HG03103 (cell line): ENCODE data around the gene ERGIC1.
A peak's percentile ranks its signal among the peaks of the same experiment; 100 is the strongest.
"Not testable (repeated sequence)": the region's sequence is repeated elsewhere in the genome, so short reads cannot be mapped to it uniquely, and the experiment has no call there.

Source experiments
- ATAC-seq: cut with Tn5 transposase; IDR thresholded peaks from one replicate; pipeline ENCODE4 v1.9.1; 2021; ENCODE audit warnings: low read depth; ENCODE audit not compliant: unreplicated experiment

The ERGIC1 gene

GRCh38 chr5:172833686-172834414 lies at the start of gene ERGIC1:
TSS of gene ERGIC1 (plus strand) at chr5:172834251. CDS start at chr5:172834414, 163 bp downstream.
- peak; percentile 70 for ATAC-seq

- ATAC-seq = no peak
Observed at GRCh38 chr5:172785429-172786088, 48.5 kb upstream of the ERGIC1 start.

- no peak for ATAC-seq
Observed at GRCh38 chr5:172786736-172787462, 47.2 kb upstream of the ERGIC1 start.

- ATAC-seq = not testable (repeated sequence)
Observed at GRCh38 chr5:172787538-172787937, 46.5 kb upstream of the ERGIC1 start.

- ATAC-seq = no peak
Observed at GRCh38 chr5:172788771-172789686, 45.0 kb upstream of the ERGIC1 start.

- no peak for ATAC-seq
Observed at GRCh38 chr5:172789687-172790495, 44.2 kb upstream of the ERGIC1 start.

GRCh38 chr5:172790496-172790889 lies 43.6 kb upstream of the ERGIC1 start:
- no peak for ATAC-seq

GRCh38 chr5:172791286-172791685 lies 42.8 kb upstream of the ERGIC1 start:
- no peak for ATAC-seq

GRCh38 chr5:172791726-172792445 lies 42.2 kb upstream of the ERGIC1 start:
- ATAC-seq = no peak

- no peak for ATAC-seq
Observed at GRCh38 chr5:172792701-172793570, 41.1 kb upstream of the ERGIC1 start.

- no peak for ATAC-seq
Observed at GRCh38 chr5:172793577-172794488, 40.2 kb upstream of the ERGIC1 start.

- no peak for ATAC-seq
Observed at GRCh38 chr5:172795318-172795977, 38.6 kb upstream of the ERGIC1 start.

- no peak for ATAC-seq
Observed at GRCh38 chr5:172796306-172796705, 37.7 kb upstream of the ERGIC1 start.

- no peak for ATAC-seq
Observed at GRCh38 chr5:172797771-172798191, 36.3 kb upstream of the ERGIC1 start.

GRCh38 chr5:172798422-172799215 lies 35.4 kb upstream of the ERGIC1 start:
- no peak for ATAC-seq

GRCh38 chr5:172799416-172799815 lies 34.6 kb upstream of the ERGIC1 start:
- no peak for ATAC-seq
